ENCODE data around the gene SEMA6B.

Gene SEMA6B

GRCh38 chr19:4506449-4507149 lies 52.9 kb downstream of the SEMA6B start:
- no peak overlapping the region for H3K27ac Mint-ChIP-seq
- H3K4me3 Mint-ChIP-seq = no peak overlapping the region
- peaks cover 2% of the 10 kb centered on the region for H3K9me3 Mint-ChIP-seq
- no peaks in the 10 kb centered on the region for H3K27me3 Mint-ChIP-seq
- no peaks in the 10 kb centered on the region for H3K4me1 Mint-ChIP-seq
- peaks cover 26% of the 10 kb centered on the region for H3K36me3 Mint-ChIP-seq
- ATAC-seq = no peak

GRCh38 chr19:4505570-4506448 lies 53.7 kb downstream of the SEMA6B start:
- peaks cover 2% of the 10 kb centered on the region for H3K9me3 Mint-ChIP-seq
- no peak overlapping the region for H3K4me3 Mint-ChIP-seq
- peaks cover 28% of the 10 kb centered on the region for H3K36me3 Mint-ChIP-seq
- H3K27me3 Mint-ChIP-seq = no peaks in the 10 kb centered on the region
- no peak for ATAC-seq
- H3K4me1 Mint-ChIP-seq = no peaks in the 10 kb centered on the region
- no peak overlapping the region for H3K27ac Mint-ChIP-seq

- H3K9me3 Mint-ChIP-seq = peaks cover 2% of the 10 kb centered on the region
- H3K4me1 Mint-ChIP-seq = no peaks in the 10 kb centered on the region
- no peak for ATAC-seq
- no peak overlapping the region for H3K4me3 Mint-ChIP-seq
- peaks cover 36% of the 10 kb centered on the region for H3K36me3 Mint-ChIP-seq
- no peak overlapping the region for H3K27ac Mint-ChIP-seq
- no peaks in the 10 kb centered on the region for H3K27me3 Mint-ChIP-seq
Measured at GRCh38 chr19:4504891-4505569, 54.5 kb downstream of the SEMA6B start.

- H3K27ac Mint-ChIP-seq = no peak overlapping the region
- peaks cover 43% of the 10 kb centered on the region for H3K36me3 Mint-ChIP-seq
- no peaks in the 10 kb centered on the region for H3K27me3 Mint-ChIP-seq
- H3K4me1 Mint-ChIP-seq = no peaks in the 10 kb centered on the region
- no peak for ATAC-seq
- H3K4me3 Mint-ChIP-seq = no peak overlapping the region
- H3K9me3 Mint-ChIP-seq = peaks cover 2% of the 10 kb centered on the region
Measured at GRCh38 chr19:4504297-4504701, 55.2 kb downstream of the SEMA6B start.

- H3K27me3 Mint-ChIP-seq = no peaks in the 10 kb centered on the region
- ATAC-seq = no peak
- H3K9me3 Mint-ChIP-seq = peaks cover 2% of the 10 kb centered on the region
- H3K27ac Mint-ChIP-seq = no peak overlapping the region
- H3K4me1 Mint-ChIP-seq = no peaks in the 10 kb centered on the region
- H3K4me3 Mint-ChIP-seq = no peak overlapping the region
- H3K36me3 Mint-ChIP-seq = peaks cover 47% of the 10 kb centered on the region
Measured at GRCh38 chr19:4503825-4504170, 55.7 kb downstream of the SEMA6B start.

- H3K9me3 Mint-ChIP-seq = peaks cover 2% of the 10 kb centered on the region
Measured at GRCh38 chr19:4503132-4503824, 56.2 kb downstream of the SEMA6B start.

GRCh38 chr19:4502282-4503131 lies 57.0 kb downstream of the SEMA6B start:
- peaks cover 2% of the 10 kb centered on the region for H3K9me3 Mint-ChIP-seq
- no peak for ATAC-seq
- H3K4me1 Mint-ChIP-seq = no peaks in the 10 kb centered on the region
- H3K36me3 Mint-ChIP-seq = peaks cover 60% of the 10 kb centered on the region
- no peak overlapping the region for H3K4me3 Mint-ChIP-seq
- H3K27me3 Mint-ChIP-seq = no peaks in the 10 kb centered on the region
- no peak overlapping the region for H3K27ac Mint-ChIP-seq

More at GRCh38 chr19:4503132-4503824, 56.2 kb downstream of the SEMA6B start:
- Mint-ChIP-seq H3K4me1 (no peaks in the 10 kb centered on the region), H3K36me3 (peaks cover 53% of the 10 kb centered on the region), H3K4me3 (no peak overlapping the region), H3K27ac (no peak overlapping the region), H3K27me3 (no peaks in the 10 kb centered on the region)
- ATAC-seq = no peak

- Mint-ChIP-seq H3K9me3 (peaks cover 2% of the 10 kb centered on the region), H3K27me3 (no peaks in the 10 kb centered on the region), H3K4me1 (no peaks in the 10 kb centered on the region), H3K36me3 (peaks cover 62% of the 10 kb centered on the region), H3K27ac (no peak overlapping the region), H3K4me3 (no peak overlapping the region)
- no peak for ATAC-seq
Measured at GRCh38 chr19:4501691-4502090, 57.8 kb downstream of the SEMA6B start.

- no peaks in the 10 kb centered on the region for H3K27me3 Mint-ChIP-seq
Measured at GRCh38 chr19:4500841-4501591, 58.5 kb downstream of the SEMA6B start.

GRCh38 chr19:4499855-4500254 lies 59.6 kb downstream of the SEMA6B start:
- Mint-ChIP-seq H3K4me3 (no peak overlapping the region), H3K4me1 (no peaks in the 10 kb centered on the region), H3K36me3 (peaks cover 45% of the 10 kb centered on the region), H3K27me3 (no peaks in the 10 kb centered on the region), H3K9me3 (no peaks in the 10 kb centered on the region), H3K27ac (no peak overlapping the region)
- ATAC-seq = no peak

More at GRCh38 chr19:4500841-4501591, 58.5 kb downstream of the SEMA6B start:
- H3K4me3 Mint-ChIP-seq = no peak overlapping the region
- H3K9me3 Mint-ChIP-seq = no peaks in the 10 kb centered on the region
- no peak for ATAC-seq
- peaks cover 55% of the 10 kb centered on the region for H3K36me3 Mint-ChIP-seq
- no peaks in the 10 kb centered on the region for H3K4me1 Mint-ChIP-seq
- H3K27ac Mint-ChIP-seq = no peak overlapping the region

- Mint-ChIP-seq H3K4me1 (no peaks in the 10 kb centered on the region), H3K4me3 (no peak overlapping the region), H3K27ac (no peak overlapping the region), H3K9me3 (no peaks in the 10 kb centered on the region), H3K36me3 (peaks cover 44% of the 10 kb centered on the region), H3K27me3 (no peaks in the 10 kb centered on the region)
- no peak for ATAC-seq
Measured at GRCh38 chr19:4499318-4499717, 60.2 kb downstream of the SEMA6B start.

- H3K9me3 Mint-ChIP-seq = no peaks in the 10 kb centered on the region
- no peaks in the 10 kb centered on the region for H3K4me1 Mint-ChIP-seq
- H3K36me3 Mint-ChIP-seq = peaks cover 43% of the 10 kb centered on the region
- no peak for ATAC-seq
- no peak overlapping the region for H3K27ac Mint-ChIP-seq
- no peak overlapping the region for H3K4me3 Mint-ChIP-seq
- no peaks in the 10 kb centered on the region for H3K27me3 Mint-ChIP-seq
Measured at GRCh38 chr19:4498694-4499093, 60.8 kb downstream of the SEMA6B start.

- no peaks in the 10 kb centered on the region for H3K27me3 Mint-ChIP-seq
- no peak for ATAC-seq
- no peak overlapping the region for H3K4me3 Mint-ChIP-seq
- H3K36me3 Mint-ChIP-seq = peaks cover 43% of the 10 kb centered on the region
- H3K9me3 Mint-ChIP-seq = no peaks in the 10 kb centered on the region
- no peaks in the 10 kb centered on the region for H3K4me1 Mint-ChIP-seq
- H3K27ac Mint-ChIP-seq = no peak overlapping the region
Measured at GRCh38 chr19:4497770-4498389, 61.6 kb downstream of the SEMA6B start.
